Measurements from ENCODE around the gene PITRM1. TPM values are rescaled to one million over a fixed set of nuclear protein-coding genes. Genes with fewer than 3 reads are reported as not detected.

PITRM1 gene
- total RNA-seq, 4 donors from 2014 or later: 45.5 to 62.8 (median 52.2) TPM

DNA sequence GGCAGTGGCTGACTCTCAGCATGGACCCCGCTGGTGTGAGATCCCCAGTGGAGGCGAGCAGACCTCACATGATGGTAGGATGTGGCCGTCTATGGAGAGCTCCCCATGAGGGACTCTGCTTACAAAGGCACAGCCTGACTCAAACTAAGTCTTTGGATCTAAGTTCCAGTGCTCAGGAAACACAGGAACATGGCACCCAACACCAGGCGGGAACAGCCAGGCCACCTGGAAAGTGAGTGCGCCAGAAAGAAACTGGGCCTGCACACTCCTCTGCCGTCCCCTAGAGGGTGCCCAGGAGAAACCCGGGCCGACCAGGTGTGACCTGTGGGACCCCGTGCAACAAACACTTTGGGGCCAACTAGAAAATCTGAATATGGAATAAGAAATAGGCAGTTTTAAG is 10.0 kb downstream of the PITRM1 start:
- DNase-seq (ENCODE audit: low spot score in 2 of 2): peak in 1 of 2 donors; percentile 58
- intact Hi-C loops (cut with DNase I; ENCODE audit: low total_unique reads): no loop called here
- WGBS, 2 donors: 93 to 94% methylated on average over 9 of the region's 9 CpGs
- TF ChIP-seq, protein P1, sequence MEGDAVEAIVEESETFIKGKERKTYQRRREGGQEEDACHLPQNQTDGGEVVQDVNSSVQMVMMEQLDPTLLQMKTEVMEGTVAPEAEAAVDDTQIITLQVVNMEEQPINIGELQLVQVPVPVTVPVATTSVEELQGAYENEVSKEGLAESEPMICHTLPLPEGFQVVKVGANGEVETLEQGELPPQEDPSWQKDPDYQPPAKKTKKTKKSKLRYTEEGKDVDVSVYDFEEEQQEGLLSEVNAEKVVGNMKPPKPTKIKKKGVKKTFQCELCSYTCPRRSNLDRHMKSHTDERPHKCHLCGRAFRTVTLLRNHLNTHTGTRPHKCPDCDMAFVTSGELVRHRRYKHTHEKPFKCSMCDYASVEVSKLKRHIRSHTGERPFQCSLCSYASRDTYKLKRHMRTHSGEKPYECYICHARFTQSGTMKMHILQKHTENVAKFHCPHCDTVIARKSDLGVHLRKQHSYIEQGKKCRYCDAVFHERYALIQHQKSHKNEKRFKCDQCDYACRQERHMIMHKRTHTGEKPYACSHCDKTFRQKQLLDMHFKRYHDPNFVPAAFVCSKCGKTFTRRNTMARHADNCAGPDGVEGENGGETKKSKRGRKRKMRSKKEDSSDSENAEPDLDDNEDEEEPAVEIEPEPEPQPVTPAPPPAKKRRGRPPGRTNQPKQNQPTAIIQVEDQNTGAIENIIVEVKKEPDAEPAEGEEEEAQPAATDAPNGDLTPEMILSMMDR (IDR thresholded peaks at IDR 0.05): no peak
- TF ChIP-seq POLR2A (IDR thresholded peaks at IDR 0.05): no peak
- H3K4me3 ChIP-seq (ENCODE audit: low read depth, poor library complexity, severe bottlenecking): no peak overlapping the region

DNA sequence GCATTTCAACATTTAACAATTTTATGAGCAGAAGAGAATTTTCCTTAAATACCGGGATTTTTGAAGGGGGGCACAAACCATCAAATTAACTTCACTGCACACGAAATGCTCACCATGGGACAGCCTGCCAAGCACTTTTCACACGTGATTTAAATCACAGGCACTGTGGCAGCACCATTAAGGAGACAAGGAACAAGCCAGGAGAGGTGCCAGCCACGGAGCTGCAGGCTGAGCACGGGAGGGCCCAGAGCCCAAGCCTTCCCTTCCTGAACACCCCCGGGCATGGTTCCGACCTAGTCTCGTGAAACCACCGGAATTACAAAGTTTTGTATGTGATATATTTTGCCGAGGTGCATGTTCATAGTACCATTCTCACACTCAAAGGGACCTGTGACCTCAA is 13.4 kb downstream of the PITRM1 start:
- WGBS, 2 donors: 86 to 93% methylated on average over 10 of the region's 10 CpGs
- DNase-seq (ENCODE audit: low spot score in 2 of 2): peak in 1 of 2 donors; percentile 50
- H3K4me3 ChIP-seq (ENCODE audit: low read depth, poor library complexity, severe bottlenecking): no peak overlapping the region
- intact Hi-C loops (cut with DNase I; ENCODE audit: low total_unique reads): no loop called here
- TF ChIP-seq, protein P1 (IDR thresholded peaks at IDR 0.05): no peak
- TF ChIP-seq POLR2A (IDR thresholded peaks at IDR 0.05): no peak

DNA sequence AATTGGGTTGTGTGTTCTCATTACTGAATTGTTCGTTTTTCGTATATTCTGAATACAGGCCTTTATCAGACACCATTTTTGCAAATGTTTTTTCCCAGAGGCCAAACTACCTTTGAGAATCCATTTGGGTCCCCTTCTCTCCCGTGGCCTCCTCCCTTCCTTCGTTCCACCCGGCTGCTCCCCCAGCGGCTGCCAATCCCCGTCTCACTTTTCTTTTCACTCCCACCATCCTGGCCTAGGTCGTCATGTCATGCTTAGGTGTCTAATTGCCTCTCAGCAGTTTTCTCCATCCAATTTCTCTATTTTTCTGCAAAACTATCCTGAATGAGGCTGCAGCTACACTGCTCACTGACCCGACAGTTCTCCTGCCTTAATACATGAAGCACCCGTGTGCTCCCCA is 17.9 kb downstream of the PITRM1 start:
- intact Hi-C loops (cut with DNase I; ENCODE audit: low total_unique reads): no loop called here
- H3K4me3 ChIP-seq (ENCODE audit: low read depth, poor library complexity, severe bottlenecking): no peak overlapping the region

DNA sequence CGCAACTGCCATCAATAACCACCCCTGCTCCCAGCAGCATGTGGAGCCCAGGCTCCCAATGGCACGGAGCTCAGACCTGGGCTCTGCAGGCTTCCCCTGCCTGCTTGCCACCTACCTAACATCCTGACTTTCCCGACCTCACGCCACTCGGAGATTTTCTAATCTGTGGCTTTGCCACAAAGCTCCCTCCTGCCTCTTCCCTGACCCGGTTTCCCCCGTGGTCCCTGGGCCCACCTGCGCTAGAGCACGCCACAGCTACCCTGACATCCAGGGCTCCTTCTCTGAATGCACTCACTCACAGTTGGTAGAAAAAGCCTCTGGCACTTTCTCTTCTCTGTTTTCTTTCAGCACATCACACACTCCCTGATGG is 20.0 kb downstream of the PITRM1 start:
- no peak overlapping the region for H3K4me3 ChIP-seq (ENCODE audit: low read depth, poor library complexity, severe bottlenecking)
- DNase-seq (ENCODE audit: low spot score in 2 of 2): peak in 1 of 2 donors; percentile 53
- 85 to 87% methylated on average over 9 of the region's 9 CpGs for WGBS, 2 donors
- intact Hi-C loops (cut with DNase I; ENCODE audit: low total_unique reads): no loop called here
- TF ChIP-seq, protein P1 (IDR thresholded peaks at IDR 0.05): no peak
- TF ChIP-seq POLR2A (IDR thresholded peaks at IDR 0.05): no peak

More for the DNA sequence above, 17.9 kb downstream of the PITRM1 start:
- DNase-seq (ENCODE audit: low spot score in 2 of 2): no peak
- TF ChIP-seq, protein P1 (IDR thresholded peaks at IDR 0.05): no peak
- no peak for TF ChIP-seq POLR2A (IDR thresholded peaks at IDR 0.05)
- 93 to 97% methylated on average over 10 of the region's 10 CpGs for WGBS, 2 donors

DNA sequence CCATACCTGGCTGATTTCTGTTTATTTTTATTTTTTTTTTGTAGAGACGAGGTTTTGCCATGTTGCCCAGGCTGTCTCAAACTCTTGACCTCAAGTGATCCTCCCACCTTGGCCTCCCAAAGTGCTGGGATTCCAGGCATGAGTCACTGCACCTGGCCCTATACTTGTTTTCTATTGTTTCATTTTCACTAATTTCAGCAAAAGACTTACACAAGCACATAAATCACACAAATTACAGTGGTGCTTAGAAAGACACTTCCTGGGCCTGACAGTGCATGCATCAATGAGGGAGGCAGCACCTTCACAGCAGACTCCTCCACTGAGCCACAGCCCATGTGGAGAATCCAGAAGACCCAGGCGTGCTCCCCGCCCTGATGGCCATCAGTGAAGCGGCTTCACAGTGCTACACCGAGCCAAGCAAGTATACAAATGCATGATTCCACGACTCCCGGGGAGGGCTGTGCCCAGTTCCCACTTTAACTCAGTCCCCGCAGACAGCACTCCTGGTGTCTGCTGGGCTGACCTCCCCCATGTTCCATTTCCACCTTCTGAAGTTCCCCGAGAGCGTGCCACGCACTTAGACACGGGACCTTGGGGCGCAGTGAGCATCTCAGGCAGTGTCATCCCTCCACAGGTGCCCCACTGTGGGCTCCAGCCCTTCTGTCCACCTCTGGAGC is 20.6 kb downstream of the PITRM1 start:
- intact Hi-C loops (cut with DNase I; ENCODE audit: low total_unique reads): no loop called here
- WGBS, 2 donors: 92% methylated on average over 13 of the region's 13 CpGs
- TF ChIP-seq, protein P1 (IDR thresholded peaks at IDR 0.05): no peak
- no peak for TF ChIP-seq POLR2A (IDR thresholded peaks at IDR 0.05)
- peak in 1 of 2 donors; percentile 46 for DNase-seq (ENCODE audit: low spot score in 2 of 2)
- H3K4me3 ChIP-seq (ENCODE audit: low read depth, poor library complexity, severe bottlenecking): no peak overlapping the region

DNA sequence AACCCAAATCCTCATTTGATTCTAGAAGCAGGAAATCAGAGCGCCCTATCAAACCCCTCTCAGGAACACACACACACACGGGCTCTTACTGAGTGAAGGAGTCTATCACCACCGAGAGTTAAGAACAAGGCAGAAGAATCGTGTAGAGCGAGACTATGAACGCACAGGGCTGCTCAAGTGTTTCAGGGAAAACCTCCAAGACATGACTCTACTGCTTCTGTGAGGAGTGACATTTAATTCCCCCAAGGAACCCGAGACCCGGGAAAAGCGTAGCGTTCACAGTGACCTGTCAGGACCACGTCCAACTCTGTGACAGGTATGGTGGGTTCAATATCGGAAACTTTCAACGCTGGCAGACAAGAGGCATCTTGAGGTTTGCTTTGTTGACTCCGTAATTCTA is 21.6 kb downstream of the PITRM1 start:
- TF ChIP-seq, protein P1 (IDR thresholded peaks at IDR 0.05): no peak
- TF ChIP-seq POLR2A (IDR thresholded peaks at IDR 0.05): no peak
- no peak for DNase-seq (ENCODE audit: low spot score in 2 of 2)
- intact Hi-C loops (cut with DNase I; ENCODE audit: low total_unique reads): no loop called here
- no peak overlapping the region for H3K4me3 ChIP-seq (ENCODE audit: low read depth, poor library complexity, severe bottlenecking)
- WGBS, 2 donors: 93 to 96% methylated on average over 14 of the region's 14 CpGs

All from lower leg skin (tissue), 4 donors.